SJSA1 (cell line): ENCODE measurements around the gene ATP2A3. TPM values are rescaled to one million over a fixed set of nuclear protein-coding genes. Genes with fewer than 3 reads are reported as not detected.
A peak's percentile ranks its signal among the peaks of the same experiment; 100 is the strongest.
"Not testable (repeated sequence)": the region's sequence is repeated elsewhere in the genome, so short reads cannot be mapped to it uniquely, and the experiment has no call there.

ENCODE experiments used
- DNase-seq, 2 experiments: peaks; one replicate each; pipeline ENCODE4 v3.0.0-alpha.2; 2015 to 2020; ENCODE audit warnings: low spot score in 2 of 2, low read depth in 1 of 2
- H3K27ac ChIP-seq: fragments of 250-450 bp; sonication (Bioruptor Pico); 2 replicates; pipeline ENCODE4 v1.5.1; 2020; ENCODE audit warnings: mild to moderate bottlenecking, moderate library complexity
- H3K27me3 ChIP-seq: fragments of 250-450 bp; sonication (Bioruptor Pico); replicated peaks from 2 replicates; pipeline ENCODE4 v1.5.1; 2020; ENCODE audit warnings: mild to moderate bottlenecking, moderate library complexity
- H3K36me3 ChIP-seq: fragments of 250-450 bp; sonication (Bioruptor Pico); 2 replicates; pipeline ENCODE4 v1.5.1; 2020; ENCODE audit warnings: mild to moderate bottlenecking
- H3K4me1 ChIP-seq: fragments of 250-450 bp; sonication (Bioruptor Pico); replicated peaks from 2 replicates; pipeline ENCODE4 v1.6.1; 2021; ENCODE audit warnings: mild to moderate bottlenecking
- H3K4me3 ChIP-seq: fragments of 250-450 bp; sonication (Bioruptor Pico); 2 replicates; pipeline ENCODE4 v1.5.1; 2020; ENCODE audit warnings: mild to moderate bottlenecking
- H3K9me3 ChIP-seq: fragments of 250-450 bp; sonication (Bioruptor Pico); replicated peaks from 2 replicates; pipeline ENCODE4 v1.5.1; 2020; ENCODE audit warnings: mild to moderate bottlenecking
- total RNA-seq: library from RNA; depleted of rRNA; stranded (reverse); fragments of >200 nt; shearing (Covaris generic); gene quantifications from 2 replicates; pipeline ENCODE4 v1.2.3, GENCODE V29; 2014

The ATP2A3 gene
- total RNA-seq, 1 experiment from 2014 or later, result 0.89 TPM

- Histone ChIP-seq H3K9me3 (no peaks in the 10 kb centered on the region), H3K27me3 (no peaks in the 10 kb centered on the region), H3K36me3 (no peaks in the 10 kb centered on the region)
These were observed 13.2 kb downstream of the ATP2A3 start for GRCh38 chr17:3951003-3951402.

GRCh38 chr17:3950584-3950983 is 13.7 kb downstream of the ATP2A3 start:
- H3K27me3 ChIP-seq, result no peaks in the 10 kb centered on the region

More at GRCh38 chr17:3951003-3951402, 13.2 kb downstream of the ATP2A3 start:
- no peak for DNase-seq
- no peak overlapping the region for H3K4me3 ChIP-seq
- H3K27ac ChIP-seq, result no peak overlapping the region
- no peaks in the 10 kb centered on the region for H3K4me1 ChIP-seq

GRCh38 chr17:3949418-3949817 is 14.8 kb downstream of the ATP2A3 start:
- H3K4me1 ChIP-seq, result no peaks in the 10 kb centered on the region
- H3K27me3 ChIP-seq, result no peaks in the 10 kb centered on the region
- no peaks in the 10 kb centered on the region for H3K36me3 ChIP-seq
- no peak overlapping the region for H3K27ac ChIP-seq
- H3K4me3 ChIP-seq, result no peak overlapping the region
- H3K9me3 ChIP-seq, result no peaks in the 10 kb centered on the region
- no peak for DNase-seq

More at GRCh38 chr17:3950584-3950983, 13.7 kb downstream of the ATP2A3 start:
- Histone ChIP-seq H3K27ac (no peak overlapping the region), H3K9me3 (no peaks in the 10 kb centered on the region), H3K4me1 (no peaks in the 10 kb centered on the region), H3K4me3 (no peak overlapping the region), H3K36me3 (no peaks in the 10 kb centered on the region)
- DNase-seq, result no peak

- H3K27me3 ChIP-seq, DNase-seq, H3K27ac ChIP-seq: not testable (repeated sequence)
These were observed 15.7 kb downstream of the ATP2A3 start for GRCh38 chr17:3948551-3948950.

GRCh38 chr17:3947318-3947810 is 16.9 kb downstream of the ATP2A3 start:
- H3K9me3 ChIP-seq, result no peaks in the 10 kb centered on the region
- no peak for DNase-seq

More at GRCh38 chr17:3948551-3948950, 15.7 kb downstream of the ATP2A3 start:
- H3K9me3 ChIP-seq, H3K4me3 ChIP-seq, H3K4me1 ChIP-seq, H3K36me3 ChIP-seq: not testable (repeated sequence)

GRCh38 chr17:3946711-3947235 is 17.5 kb downstream of the ATP2A3 start:
- no peak overlapping the region for H3K27ac ChIP-seq
- H3K4me3 ChIP-seq, result no peak overlapping the region
- no peaks in the 10 kb centered on the region for H3K27me3 ChIP-seq
- no peaks in the 10 kb centered on the region for H3K4me1 ChIP-seq
- no peak for DNase-seq
- no peaks in the 10 kb centered on the region for H3K36me3 ChIP-seq
- no peaks in the 10 kb centered on the region for H3K9me3 ChIP-seq

More at GRCh38 chr17:3947318-3947810, 16.9 kb downstream of the ATP2A3 start:
- no peaks in the 10 kb centered on the region for H3K4me1 ChIP-seq
- no peaks in the 10 kb centered on the region for H3K27me3 ChIP-seq
- H3K4me3 ChIP-seq, result no peak overlapping the region
- no peaks in the 10 kb centered on the region for H3K36me3 ChIP-seq
- no peak overlapping the region for H3K27ac ChIP-seq

- Histone ChIP-seq H3K4me1 (no peaks in the 10 kb centered on the region), H3K36me3 (no peaks in the 10 kb centered on the region), H3K4me3 (no peak overlapping the region), H3K9me3 (no peaks in the 10 kb centered on the region), H3K27ac (no peak overlapping the region), H3K27me3 (no peaks in the 10 kb centered on the region)
- DNase-seq, result no peak
These were observed 19.5 kb downstream of the ATP2A3 start for GRCh38 chr17:3944485-3945388.

- no peaks in the 10 kb centered on the region for H3K27me3 ChIP-seq
- H3K27ac ChIP-seq, result no peak overlapping the region
- DNase-seq, result no peak
- no peak overlapping the region for H3K4me3 ChIP-seq
- no peaks in the 10 kb centered on the region for H3K9me3 ChIP-seq
- no peaks in the 10 kb centered on the region for H3K36me3 ChIP-seq
- no peaks in the 10 kb centered on the region for H3K4me1 ChIP-seq
These were observed 20.9 kb downstream of the ATP2A3 start for GRCh38 chr17:3943240-3943891.

GRCh38 chr17:3940965-3941698 is 23.1 kb downstream of the ATP2A3 start:
- Histone ChIP-seq H3K9me3 (no peaks in the 10 kb centered on the region), H3K27ac (no peak overlapping the region), H3K4me1 (no peaks in the 10 kb centered on the region; the same call in 1 of the 2 replicates), H3K27me3 (no peaks in the 10 kb centered on the region), H3K4me3 (no peak overlapping the region), H3K36me3 (no peaks in the 10 kb centered on the region)
- no peak for DNase-seq

GRCh38 chr17:3937359-3937758 is 26.9 kb downstream of the ATP2A3 start:
- no peaks in the 10 kb centered on the region for H3K36me3 ChIP-seq
- H3K27me3 ChIP-seq, result no peaks in the 10 kb centered on the region
- H3K4me3 ChIP-seq, result no peak overlapping the region
- H3K9me3 ChIP-seq, result no peaks in the 10 kb centered on the region
- no peak for DNase-seq
- H3K27ac ChIP-seq, result no peak overlapping the region
- peaks cover 4% of the 10 kb centered on the region for H3K4me1 ChIP-seq

- Histone ChIP-seq H3K9me3 (no peaks in the 10 kb centered on the region), H3K36me3 (no peaks in the 10 kb centered on the region), H3K4me3 (no peak overlapping the region), H3K27ac (no peak overlapping the region), H3K27me3 (no peaks in the 10 kb centered on the region), H3K4me1 (peaks cover 4% of the 10 kb centered on the region)
- no peak for DNase-seq
These were observed 28.3 kb downstream of the ATP2A3 start for GRCh38 chr17:3935825-3936355.

GRCh38 chr17:3935140-3935542 is 29.1 kb downstream of the ATP2A3 start:
- Histone ChIP-seq H3K27me3 (no peaks in the 10 kb centered on the region), H3K36me3 (no peaks in the 10 kb centered on the region), H3K27ac (no peak overlapping the region), H3K4me1 (peaks cover 4% of the 10 kb centered on the region), H3K9me3 (no peaks in the 10 kb centered on the region), H3K4me3 (no peak overlapping the region)
- peak; percentile 52 to 77 for DNase-seq

GRCh38 chr17:3929764-3930163 is 34.5 kb downstream of the ATP2A3 start:
- DNase-seq, result no peak
- Histone ChIP-seq H3K9me3 (no peaks in the 10 kb centered on the region), H3K27me3 (no peaks in the 10 kb centered on the region), H3K4me1 (no peaks in the 10 kb centered on the region), H3K36me3 (no peaks in the 10 kb centered on the region), H3K4me3 (no peak overlapping the region), H3K27ac (no peak overlapping the region)
